HepG2 (cell line): ENCODE results near the gene FAIM. TPM values are rescaled to one million over a fixed set of nuclear protein-coding genes. Genes with fewer than 3 reads are reported as not detected.

Source experiments
- AKAP8 ChIP-seq: sonication (generic); formaldehyde crosslinking; IDR thresholded peaks from 2 replicates; pipeline ENCODE4 v1.5.1; 2020; ENCODE audit warnings: mild to moderate bottlenecking, missing genetic modification reagents
- ATF2 ChIP-seq: sonication (generic); formaldehyde crosslinking; IDR thresholded peaks from 2 replicates; pipeline ENCODE4 v1.4.0; 2020; ENCODE audit warnings: missing genetic modification reagents
- CENPT ChIP-seq: sonication (generic); formaldehyde crosslinking; IDR thresholded peaks from 2 replicates; pipeline ENCODE4 v1.8.0; 2022; ENCODE audit warnings: low read depth, mild to moderate bottlenecking, moderate library complexity, missing genetic modification reagents
- CHCHD3 ChIP-seq: sonication (generic); formaldehyde crosslinking; IDR thresholded peaks from 2 replicates; pipeline ENCODE4 v1.8.0; 2022; ENCODE audit warnings: mild to moderate bottlenecking, missing genetic modification reagents, moderate library complexity
- CREB3 ChIP-seq: sonication (generic); formaldehyde crosslinking; IDR thresholded peaks from 2 replicates; pipeline ENCODE4 v1.5.0; 2020; ENCODE audit warnings: missing genetic modification reagents
- DNMT1 ChIP-seq: sonication (generic); formaldehyde crosslinking; IDR thresholded peaks from 2 replicates; pipeline ENCODE4 v1.5.1; 2020; ENCODE audit warnings: mild to moderate bottlenecking, missing genetic modification reagents
- GTF2F1 ChIP-seq: fragments of 150-350 bp; IDR thresholded peaks from 2 replicates; pipeline ENCODE4 v1.6.1; 2014; ENCODE audit warnings: low read length
- HHEX ChIP-seq: IDR thresholded peaks from 2 replicates; pipeline ENCODE4 v1.6.1; 2016; ENCODE audit warnings: control low read depth
- IKZF4 ChIP-seq: sonication (generic); formaldehyde crosslinking; IDR thresholded peaks from 2 replicates; pipeline ENCODE4 v1.5.1; 2020; ENCODE audit warnings: borderline replicate concordance, mild to moderate bottlenecking, low read depth, missing genetic modification reagents; ENCODE audit errors: not compliant biosample characterization
- KAT2B ChIP-seq: fragments of 150-350 bp; IDR thresholded peaks from 2 replicates; pipeline ENCODE4 v1.6.1; 2014; ENCODE audit warnings: low read depth, low read length, borderline replicate concordance
- KMT2A ChIP-seq: sonication (generic); formaldehyde crosslinking; IDR thresholded peaks from 2 replicates; pipeline ENCODE4 v1.4.0; 2020; ENCODE audit warnings: missing genetic modification reagents
- MAZ ChIP-seq, 2 experiments: sonication (generic) in 1 of 2; formaldehyde crosslinking in 1 of 2; IDR thresholded peaks; 2 replicates each; pipeline versions ENCODE4 v1.5.0 to v1.6.1; 2012 to 2020; ENCODE audit warnings: low read depth in 2 of 2, mild to moderate bottlenecking in 2 of 2, borderline replicate concordance in 1 of 2, improper control_type of control experiment in 1 of 2, low read length in 1 of 2, missing genetic modification reagents in 1 of 2, moderate library complexity in 1 of 2
- MYPOP ChIP-seq: sonication (generic); formaldehyde crosslinking; IDR thresholded peaks from 2 replicates; pipeline ENCODE4 v1.8.1; 2023; ENCODE audit warnings: mild to moderate bottlenecking, moderate library complexity, missing genetic modification reagents
- SATB2 ChIP-seq: sonication (generic); formaldehyde crosslinking; IDR thresholded peaks from 2 replicates; pipeline ENCODE4 v1.5.0; 2020; ENCODE audit warnings: missing genetic modification reagents
- ZFP41 ChIP-seq: sonication (generic); formaldehyde crosslinking; IDR thresholded peaks from 2 replicates; pipeline ENCODE4 v1.4.0; 2020; ENCODE audit warnings: mild to moderate bottlenecking, missing genetic modification reagents, borderline replicate concordance
- ZGPAT ChIP-seq: IDR thresholded peaks from 2 replicates; pipeline ENCODE4 v1.6.1; 2016; ENCODE audit warnings: mild to moderate bottlenecking
- ZNF160 ChIP-seq: sonication (generic); formaldehyde crosslinking; IDR thresholded peaks from 2 replicates; pipeline ENCODE4 v1.8.0; 2022; ENCODE audit warnings: mild to moderate bottlenecking, inconsistent platforms, missing genetic modification reagents
- ZNF33B ChIP-seq: sonication (generic); formaldehyde crosslinking; IDR thresholded peaks from 2 replicates; pipeline ENCODE4 v1.5.1; 2020; ENCODE audit warnings: mild to moderate bottlenecking, missing genetic modification reagents
- ZNF367 ChIP-seq: sonication (generic); formaldehyde crosslinking; IDR thresholded peaks from 2 replicates; pipeline ENCODE4 v1.4.0; 2020; ENCODE audit warnings: missing genetic modification reagents, borderline replicate concordance
- ZNF546 ChIP-seq: sonication (generic); formaldehyde crosslinking; conservative IDR thresholded peaks from 2 replicates; pipeline ENCODE4 v1.8.1; 2023; ENCODE audit warnings: mild to moderate bottlenecking, missing genetic modification reagents
- ZNF572 ChIP-seq: sonication (generic); formaldehyde crosslinking; IDR thresholded peaks from 2 replicates; pipeline ENCODE4 v1.5.1; 2020; ENCODE audit warnings: mild to moderate bottlenecking, missing genetic modification reagents
- ZNF703 ChIP-seq: sonication (generic); formaldehyde crosslinking; IDR thresholded peaks from 2 replicates; pipeline ENCODE4 v1.5.1; 2020; ENCODE audit warnings: missing genetic modification reagents, mild to moderate bottlenecking, moderate library complexity, borderline replicate concordance
- ZNF749 ChIP-seq: sonication (generic); formaldehyde crosslinking; IDR thresholded peaks from 2 replicates; pipeline ENCODE4 v1.8.0; 2022; ENCODE audit warnings: mild to moderate bottlenecking, missing genetic modification reagents, moderate library complexity, borderline replicate concordance
- ZNF782 ChIP-seq: sonication (generic); formaldehyde crosslinking; IDR thresholded peaks from 2 replicates; pipeline ENCODE4 v1.4.0; 2020; ENCODE audit warnings: missing genetic modification reagents, mild to moderate bottlenecking, borderline replicate concordance
- polyA plus RNA-seq, 8 experiments: library from polyadenylated mRNA; depleted of rRNA in 3 of 8; stranded (reverse) in 7 of 8; unstranded in 1 of 8; fragments of >200 nt; fragmentation: Illumina TruSeq in 4 of 8; extraction: Trizol in 4 of 8; gene quantifications; 2 replicates each; pipeline versions ENCODE4 v1.2.1 to v1.2.3, GENCODE V29; 2011 to 2016; ENCODE audit warnings: low read depth in 4 of 8, missing spikeins in 1 of 8, mixed read lengths in 1 of 8; ENCODE audit not compliant: insufficient read depth in 1 of 8
- total RNA-seq, 5 experiments: library from RNA; depleted of rRNA; stranded (reverse); fragments of >200 nt; fragmentation: Illumina TruSeq; extraction: Trizol; gene quantifications; 2 replicates each; pipeline ENCODE4 v1.2.3, GENCODE V29; 2016; ENCODE audit warnings: low read depth in 1 of 5

FAIM gene
- total and polyA plus RNA-seq, 2 of the 13 experiments (the other 11 are each of a cell fraction or from before 2014, with no cell fraction given): 4.3 to 25.8 TPM

- peak; percentile 94 for TF ChIP-seq ZNF703 (CRISPR knock-in tag)
- TF ChIP-seq ZFP41 (CRISPR knock-in tag): no peak
- TF ChIP-seq CENPT (CRISPR knock-in tag): peak; percentile 77
- peak; percentile 94 for TF ChIP-seq IKZF4 (CRISPR knock-in tag)
- TF ChIP-seq CREB3 (CRISPR knock-in tag): no peak
- 0 out of 2 replicates have a peak, but pooled peaks have one; percentile 28 for TF ChIP-seq AKAP8 (CRISPR knock-in tag)
- no peak for TF ChIP-seq KAT2B
- TF ChIP-seq ZNF749 (CRISPR knock-in tag): peak; percentile 91
- TF ChIP-seq ZNF160: peak; percentile 83; the same call in 1 of the 2 replicates
- TF ChIP-seq SATB2 (CRISPR knock-in tag): 0 out of 2 replicates have a peak, but pooled peaks have one; percentile 71
- TF ChIP-seq ZNF33B: no peak
- TF ChIP-seq HHEX: no peak
- TF ChIP-seq ZGPAT (CRISPR knock-in tag): peak; percentile 67; the same call in 1 of the 2 replicates
- peak; percentile 12; the same call in 1 of the 2 replicates for TF ChIP-seq ATF2 (CRISPR knock-in tag)
- TF ChIP-seq MAZ (IDR thresholded peaks at IDR 0.05; ENCODE audit: borderline replicate concordance, low read depth, low read length): no peak
- TF ChIP-seq MAZ (CRISPR knock-in tag; IDR thresholded peaks at IDR 0.05; ENCODE audit: low read depth): peak; percentile 81
- 0 out of 2 replicates have a peak, but pooled peaks have one; percentile 50 for TF ChIP-seq ZNF546
- TF ChIP-seq ZNF572 (CRISPR knock-in tag): no peak
- TF ChIP-seq DNMT1: peak; percentile 30; the same call in 1 of the 2 replicates
- TF ChIP-seq GTF2F1: no peak
- TF ChIP-seq ZNF367 (CRISPR knock-in tag): peak; percentile 81; the same call in 1 of the 2 replicates
- peak; percentile 90; the same call in 1 of the 2 replicates for TF ChIP-seq CHCHD3 (CRISPR knock-in tag)
- peak; percentile 86 for TF ChIP-seq KMT2A
- peak; percentile 78 for TF ChIP-seq ZNF782 (CRISPR knock-in tag)
- TF ChIP-seq MYPOP (CRISPR knock-in tag): peak; percentile 86
Observed at GRCh38 chr3:138608322-138609135, at the start of gene FAIM (continued).
